ENCODE measurements around the gene DEDD. TPM values are rescaled to one million over a fixed set of nuclear protein-coding genes. Genes with fewer than 3 reads are reported as not detected.

Gene DEDD
- total and polyA plus RNA-seq, 2 of the 4 experiments (the other 2 are of a cell fraction): 40.2 to 47.9 TPM

GRCh38 chr1:161091093-161091492, 41.4 kb downstream of the DEDD start:
- no peak overlapping the region for H2BK120ac ChIP-seq (ENCODE audit: low read depth, low read length)
- no peak overlapping the region for H3K18ac ChIP-seq (ENCODE audit: low read depth, low read length)
- no peak overlapping the region for H2BK20ac ChIP-seq (ENCODE audit: low read depth, low read length)
- H3K27ac ChIP-seq (ENCODE audit: insufficient read depth, low read length): no peak overlapping the region
- H3K4me1 ChIP-seq (ENCODE audit: control insufficient read depth, insufficient read depth, low read length): peaks cover 8% of the 10 kb centered on the region; the same call in 1 of the 2 replicates
- no peak overlapping the region for H3K4me2 ChIP-seq (ENCODE audit: low read depth, low read length)
- no peak overlapping the region for H4K91ac ChIP-seq (ENCODE audit: insufficient read depth, low read depth, low read length)
- no peak overlapping the region for H3K9ac ChIP-seq (ENCODE audit: low read depth, low read length)
- intact Hi-C loops (cut with micrococcal nuclease) (no loop called here), dilution Hi-C loops (cut with HindIII; ENCODE audit: low sequenced_read_pairs, unreplicated experiment) (no loop called here), in situ Hi-C loops (cut with MboI; ENCODE audit: low sequenced_read_pairs) (no loop called here)
- H3K23ac ChIP-seq (ENCODE audit: low read depth, low read length): no peak overlapping the region
- no peak for ATAC-seq (ENCODE audit: low read depth)
- no peak overlapping the region for H3K56ac ChIP-seq (ENCODE audit: extremely low read depth, insufficient read depth, low read length)
- 60% methylated on average over 1 of the region's 5 CpGs; no CpG with 5 or more reads in 1 of the 2 experiments for WGBS, 2 experiments (ENCODE audit: extremely low coverage in 2 of 2, insufficient read length in 1 of 2)
- no peak overlapping the region for H2AK5ac ChIP-seq (ENCODE audit: low read depth, low read length)
- no peaks in the 10 kb centered on the region for H3K27me3 ChIP-seq (ENCODE audit: control insufficient read depth, insufficient read depth, low read length)
- H2AK9ac ChIP-seq (replicated peaks; ENCODE audit: low read depth, low read length, poor library complexity): no peak overlapping the region
- no peak overlapping the region for H3K4me3 ChIP-seq (ENCODE audit: insufficient read depth, low read depth, low read length)
- ChIA-PET CTCF (no interaction called here), POLR2A (ENCODE audit: unreplicated experiment) (no interaction called here)
- H4K20me1 ChIP-seq (ENCODE audit: insufficient read depth, low read length): no peaks in the 10 kb centered on the region
- peaks cover 14% of the 10 kb centered on the region for H3K9me1 ChIP-seq (ENCODE audit: insufficient read depth, low read length)
- no peaks in the 10 kb centered on the region for H3K79me1 ChIP-seq (ENCODE audit: low read depth in 1 of 2, low read length in 2 of 2)
- no peak overlapping the region for H2BK15ac ChIP-seq (ENCODE audit: low read depth, low read length)
- H3K14ac ChIP-seq (replicated peaks; ENCODE audit: low read depth, low read length): no peak overlapping the region
- H4K8ac ChIP-seq (ENCODE audit: low read depth in 2 of 2, low read length in 2 of 2): no peak overlapping the region
- no peak overlapping the region for H4K5ac ChIP-seq (ENCODE audit: low read depth, low read length)
- no peak for DNase-seq
- no peaks in the 10 kb centered on the region for H3K36me3 ChIP-seq (ENCODE audit: control insufficient read depth, insufficient read depth, low read length)
- H2BK5ac ChIP-seq (ENCODE audit: low read depth, low read length, poor library complexity, severe bottlenecking): no peak overlapping the region
- no peak overlapping the region for H3K4ac ChIP-seq (ENCODE audit: low read depth, low read length)
- no peaks in the 10 kb centered on the region for H3K9me3 ChIP-seq (ENCODE audit: control insufficient read depth, insufficient read depth, low read length)
- H2AFZ ChIP-seq (replicated peaks; ENCODE audit: low read length, poor library complexity): peak overlapping the region; percentile 26
- TF ChIP-seq, protein P1, sequence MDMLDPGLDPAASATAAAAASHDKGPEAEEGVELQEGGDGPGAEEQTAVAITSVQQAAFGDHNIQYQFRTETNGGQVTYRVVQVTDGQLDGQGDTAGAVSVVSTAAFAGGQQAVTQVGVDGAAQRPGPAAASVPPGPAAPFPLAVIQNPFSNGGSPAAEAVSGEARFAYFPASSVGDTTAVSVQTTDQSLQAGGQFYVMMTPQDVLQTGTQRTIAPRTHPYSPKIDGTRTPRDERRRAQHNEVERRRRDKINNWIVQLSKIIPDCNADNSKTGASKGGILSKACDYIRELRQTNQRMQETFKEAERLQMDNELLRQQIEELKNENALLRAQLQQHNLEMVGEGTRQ (IDR thresholded peaks at IDR 0.05; ENCODE audit: low read depth, low read length): no peak
- BruUV-seq (replicated peaks): no TSS peak
